Spinal cord (tissue), 10 donors: ENCODE measurements around the gene RAD9B. TPM values are rescaled to one million over a fixed set of nuclear protein-coding genes. Genes with fewer than 3 reads are reported as not detected.
"Not testable (repeated sequence)": the region's sequence is repeated elsewhere in the genome, so short reads cannot be mapped to it uniquely, and the experiment has no call there.

Experiments used
- DNase-seq, 6 donors: peaks; one replicate each; pipeline versions ENCODE4 v3.0.0 to v3.0.0-alpha.2; 2013 to 2015; ENCODE audit warnings: low spot score in 6 of 6, low read depth in 4 of 6
- H3K27ac ChIP-seq: one replicate; pipeline ENCODE4 v1.5.1; 2013; ENCODE audit warnings: low read depth, low read length, control low read depth
- H3K27me3 ChIP-seq: one replicate; pipeline ENCODE4 v1.6.1; 2013; ENCODE audit warnings: low read length; ENCODE audit not compliant: control insufficient read depth, insufficient read depth
- H3K36me3 ChIP-seq: one replicate; pipeline ENCODE4 v1.6.1; 2013; ENCODE audit warnings: low read length; ENCODE audit not compliant: control insufficient read depth, insufficient read depth
- H3K4me1 ChIP-seq: one replicate; pipeline ENCODE4 v1.6.1; 2013; ENCODE audit warnings: low read length; ENCODE audit not compliant: control insufficient read depth, insufficient read depth
- H3K4me3 ChIP-seq: one replicate; pipeline ENCODE4 v1.5.1; 2013; ENCODE audit warnings: low read depth, low read length, control low read depth
- H3K9me3 ChIP-seq: one replicate; pipeline ENCODE4 v1.6.1; 2013; ENCODE audit warnings: low read length; ENCODE audit not compliant: control insufficient read depth, insufficient read depth
- WGBS: methylation state at CpG from one replicate; pipeline ENCODE4 v1.1.5; 2013; ENCODE audit warnings: missing lambda C conversion rate; ENCODE audit not compliant: insufficient coverage; 5-methylcytosine and 5-hydroxymethylcytosine counted together
- polyA plus RNA-seq, 2 donors: library from polyadenylated mRNA; unstranded; fragments of 120-200 nt; gene quantifications; one replicate each; pipeline ENCODE4 v1.2.1, GENCODE V29; 2013; ENCODE audit not compliant: insufficient read length in 2 of 2
- total RNA-seq, 2 donors: library from RNA; depleted of rRNA in 1 of 2; stranded (reverse); fragments of 120-200 nt in 1 of 2; fragments of >200 nt in 1 of 2; gene quantifications; one replicate each; pipeline versions ENCODE4 v1.2.3 to v1.2.4, GENCODE V29; 2013 to 2014
- donor health status: healthy.

The RAD9B gene
- total and polyA plus RNA-seq, 4 donors: 0.89 to 1.7 (median 1.1) TPM

- not testable (repeated sequence) for H3K4me3 ChIP-seq, H3K4me1 ChIP-seq, H3K36me3 ChIP-seq, DNase-seq, H3K27ac ChIP-seq, H3K27me3 ChIP-seq, H3K9me3 ChIP-seq
- WGBS: 93% methylated on average over 6 of the region's 11 CpGs
Measured at GRCh38 chr12:110520876-110521712, 19.0 kb downstream of the RAD9B start.

- no peak overlapping the region for H3K27ac ChIP-seq
- WGBS: 89% methylated on average over 3 of the region's 6 CpGs
- peaks cover 3% of the 10 kb centered on the region for H3K36me3 ChIP-seq
- no peaks in the 10 kb centered on the region for H3K4me1 ChIP-seq
- H3K9me3 ChIP-seq: no peaks in the 10 kb centered on the region
- no peak for DNase-seq
- no peak overlapping the region for H3K4me3 ChIP-seq
- H3K27me3 ChIP-seq: no peaks in the 10 kb centered on the region
Measured at GRCh38 chr12:110528277-110528839, 26.2 kb downstream of the RAD9B start.

GRCh38 chr12:110530511-110530910, 28.4 kb downstream of the RAD9B start:
- H3K4me1 ChIP-seq: no peaks in the 10 kb centered on the region
- H3K9me3 ChIP-seq: no peaks in the 10 kb centered on the region
- no peak overlapping the region for H3K4me3 ChIP-seq
- DNase-seq: peak in 2 of 6 donors; percentile 6 to 40
- no CpG with 5 or more reads among the region's 2 CpGs for WGBS
- H3K36me3 ChIP-seq: peaks cover 3% of the 10 kb centered on the region
- H3K27me3 ChIP-seq: no peaks in the 10 kb centered on the region
- no peak overlapping the region for H3K27ac ChIP-seq

GRCh38 chr12:110531741-110532333, 29.7 kb downstream of the RAD9B start:
- Histone ChIP-seq H3K9me3 (no peaks in the 10 kb centered on the region), H3K4me1 (no peaks in the 10 kb centered on the region), H3K27ac (no peak overlapping the region), H3K36me3 (peaks cover 3% of the 10 kb centered on the region), H3K4me3 (no peak overlapping the region), H3K27me3 (no peaks in the 10 kb centered on the region)
- DNase-seq: no peak
- no CpG with 5 or more reads among the region's 2 CpGs for WGBS

GRCh38 chr12:110532644-110533043, 30.5 kb downstream of the RAD9B start:
- no CpG with 5 or more reads among the region's 3 CpGs for WGBS
- Histone ChIP-seq H3K27ac (no peak overlapping the region), H3K4me1 (no peaks in the 10 kb centered on the region), H3K9me3 (no peaks in the 10 kb centered on the region), H3K4me3 (no peak overlapping the region), H3K27me3 (no peaks in the 10 kb centered on the region), H3K36me3 (peaks cover 5% of the 10 kb centered on the region)
- no peak for DNase-seq

GRCh38 chr12:110533607-110534006, 31.5 kb downstream of the RAD9B start:
- no peak for DNase-seq
- no peak overlapping the region for H3K4me3 ChIP-seq
- peaks cover 8% of the 10 kb centered on the region for H3K36me3 ChIP-seq
- no CpG with 5 or more reads among the region's 6 CpGs for WGBS
- H3K27me3 ChIP-seq: no peaks in the 10 kb centered on the region
- H3K9me3 ChIP-seq: no peaks in the 10 kb centered on the region
- H3K27ac ChIP-seq: no peak overlapping the region
- H3K4me1 ChIP-seq: no peaks in the 10 kb centered on the region

GRCh38 chr12:110534811-110535210, 32.7 kb downstream of the RAD9B start:
- Histone ChIP-seq H3K4me1 (no peaks in the 10 kb centered on the region), H3K4me3 (no peak overlapping the region), H3K27ac (no peak overlapping the region), H3K27me3 (no peaks in the 10 kb centered on the region), H3K36me3 (peaks cover 6% of the 10 kb centered on the region), H3K9me3 (no peaks in the 10 kb centered on the region)
- no peak for DNase-seq
- WGBS: no CpG with 5 or more reads among the region's 6 CpGs

GRCh38 chr12:110536834-110537604, 34.9 kb downstream of the RAD9B start:
- H3K9me3 ChIP-seq: no peaks in the 10 kb centered on the region
- no peaks in the 10 kb centered on the region for H3K27me3 ChIP-seq
- no peak overlapping the region for H3K27ac ChIP-seq
- whole genome bisulfite sequencing: 86% methylated on average over 3 of the region's 4 CpGs
- no peak for DNase-seq
- no peak overlapping the region for H3K4me3 ChIP-seq
- no peaks in the 10 kb centered on the region for H3K4me1 ChIP-seq
- peaks cover 5% of the 10 kb centered on the region for H3K36me3 ChIP-seq

- DNase-seq: peak in 1 of 6 donors; percentile 16
- Histone ChIP-seq H3K4me1 (no peaks in the 10 kb centered on the region), H3K27ac (no peak overlapping the region), H3K36me3 (peaks cover 5% of the 10 kb centered on the region), H3K9me3 (no peaks in the 10 kb centered on the region), H3K4me3 (no peak overlapping the region), H3K27me3 (no peaks in the 10 kb centered on the region)
- 46% methylated on average over 7 of the region's 9 CpGs for WGBS
Measured at GRCh38 chr12:110537605-110538409, 35.7 kb downstream of the RAD9B start.
